ELF-1 (cell line): ENCODE data around the gene METAP1D.
A peak's percentile ranks its signal among the peaks of the same experiment; 100 is the strongest.
"Not testable (repeated sequence)": the region's sequence is repeated elsewhere in the genome, so short reads cannot be mapped to it uniquely, and the experiment has no call there.

Experiments used
- DNase-seq: peaks from one replicate; pipeline ENCODE4 v3.0.0-alpha.2; 2016; ENCODE audit warnings: low read depth, low spot score

The METAP1D gene

GRCh38 chr2:171999604-172000469 lies at the start of gene METAP1D:
TSS of gene METAP1D (plus strand) at chr2:171999953. CDS start at chr2:171999970, 17 bp downstream.
- peak; percentile 95 for DNase-seq

DNA sequence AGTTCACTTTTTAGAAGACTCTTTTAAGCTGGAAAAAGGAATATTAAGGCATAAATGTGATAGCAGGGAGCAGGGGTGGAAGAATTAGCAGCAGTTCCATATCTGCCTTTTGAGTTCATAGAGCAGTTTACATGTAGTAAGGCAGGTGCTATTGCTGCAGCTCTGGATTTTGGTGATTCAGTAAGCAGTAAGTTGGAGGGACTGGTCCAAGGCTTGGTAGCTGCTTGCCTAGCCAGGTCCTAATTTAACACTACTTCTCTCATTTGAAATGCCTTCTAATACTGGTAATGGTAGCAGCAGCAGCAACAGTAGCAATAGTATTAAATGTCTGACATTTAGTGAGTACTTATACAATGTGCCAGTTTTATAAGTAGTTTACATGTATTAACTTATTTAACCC lies 47.5 kb upstream of the METAP1D start:
- DNase-seq = no peak

GRCh38 chr2:171952748-171953147 lies 47.0 kb upstream of the METAP1D start:
- DNase-seq = no peak

DNA sequence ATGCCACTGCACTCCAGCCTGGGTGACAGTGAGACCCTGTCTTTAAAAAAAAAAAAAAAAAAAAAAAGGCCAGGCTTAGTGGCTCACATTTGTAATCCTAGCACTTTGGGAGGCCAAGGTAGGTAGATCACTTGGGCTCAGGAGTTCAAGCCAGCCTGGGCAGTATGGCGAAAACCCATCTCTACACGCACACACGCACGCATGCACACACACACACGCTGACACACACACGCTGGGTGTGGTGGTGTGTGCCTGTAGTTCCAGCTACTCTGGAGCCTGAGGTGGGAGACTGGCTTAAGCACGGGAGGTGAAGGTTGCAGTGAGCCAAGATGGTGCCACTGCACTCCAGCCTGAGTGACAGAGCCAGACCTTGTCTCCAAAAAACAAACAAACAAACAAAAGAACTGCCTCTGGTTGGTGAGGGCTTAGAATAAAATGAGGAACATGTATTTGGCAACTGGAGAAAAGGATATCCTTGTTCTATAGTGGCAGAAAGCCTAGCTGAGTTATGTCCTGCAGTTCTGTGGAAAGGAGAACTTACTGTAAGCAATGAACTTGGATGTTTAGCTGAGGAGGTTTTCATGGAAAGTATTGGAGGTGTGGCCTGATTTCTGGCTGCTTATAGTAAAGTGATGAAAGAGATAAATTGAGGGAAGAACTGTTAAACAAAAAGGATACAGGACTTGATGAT lies 43.5 kb upstream of the METAP1D start:
- DNase-seq = no peak

GRCh38 chr2:171957061-171957460 lies 42.7 kb upstream of the METAP1D start:
- DNase-seq = peak; percentile 8

DNA sequence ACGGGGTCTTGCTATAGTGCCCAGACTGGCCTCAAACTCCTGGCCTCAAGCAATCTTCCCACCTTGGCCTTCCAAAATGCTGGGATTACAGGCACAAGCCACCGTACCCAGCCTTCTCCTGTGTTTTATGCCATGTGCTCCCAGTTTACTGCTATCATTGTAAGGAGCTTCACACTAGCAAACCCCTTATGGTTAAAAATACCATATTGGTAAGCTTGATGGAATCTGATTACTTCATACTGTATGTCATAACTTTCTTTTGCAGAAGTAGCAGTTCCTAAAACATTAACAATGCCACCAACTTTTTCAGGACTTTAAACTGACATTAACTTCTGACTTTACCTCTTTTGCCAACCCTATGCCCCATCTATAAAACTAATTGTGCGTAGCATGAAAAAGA lies 41.3 kb upstream of the METAP1D start:
- DNase-seq = no peak

- DNase-seq = no peak
Measured at GRCh38 chr2:171959998-171960397, 39.8 kb upstream of the METAP1D start.

DNA sequence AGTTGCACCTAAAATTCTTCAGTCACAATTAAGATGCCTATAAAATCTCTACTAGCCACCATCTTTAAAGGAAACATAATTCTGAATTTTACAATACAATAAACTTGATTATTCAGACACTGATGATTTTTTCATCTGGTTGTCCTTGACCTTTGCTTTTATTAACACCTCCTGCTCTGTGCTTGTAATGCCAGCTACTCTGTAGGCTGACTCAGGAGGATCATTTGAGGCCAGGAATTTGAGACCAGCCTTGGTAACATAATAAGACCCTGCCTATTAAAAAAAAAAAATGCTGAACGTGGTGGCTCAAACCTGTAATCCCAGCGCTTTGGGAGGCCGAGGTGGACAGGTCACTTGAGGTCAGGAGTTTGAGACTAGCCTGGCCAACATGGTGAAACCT lies 39.2 kb upstream of the METAP1D start:
- DNase-seq = no peak

- DNase-seq = no peak
Measured at GRCh38 chr2:171963198-171963597, 36.6 kb upstream of the METAP1D start.

DNA sequence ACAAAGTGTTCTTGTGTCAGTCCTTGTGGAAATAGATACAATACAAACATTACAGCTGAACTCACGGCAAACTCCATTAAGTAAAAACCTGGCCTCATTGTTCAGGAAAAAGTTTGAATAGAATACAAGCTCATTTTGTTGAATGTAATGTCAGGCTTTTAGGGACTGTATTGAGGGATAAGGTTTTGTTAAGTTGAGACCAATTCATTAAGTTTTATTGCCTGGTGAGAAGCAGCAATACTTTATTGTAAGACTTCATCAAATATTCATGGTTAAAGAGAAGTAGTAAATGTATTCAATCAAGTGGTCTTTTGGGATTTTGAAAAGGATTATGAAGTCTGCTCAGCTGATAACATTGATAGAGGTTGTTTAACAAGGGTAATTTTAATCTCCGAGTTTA lies 35.4 kb upstream of the METAP1D start:
- DNase-seq = no peak

DNA sequence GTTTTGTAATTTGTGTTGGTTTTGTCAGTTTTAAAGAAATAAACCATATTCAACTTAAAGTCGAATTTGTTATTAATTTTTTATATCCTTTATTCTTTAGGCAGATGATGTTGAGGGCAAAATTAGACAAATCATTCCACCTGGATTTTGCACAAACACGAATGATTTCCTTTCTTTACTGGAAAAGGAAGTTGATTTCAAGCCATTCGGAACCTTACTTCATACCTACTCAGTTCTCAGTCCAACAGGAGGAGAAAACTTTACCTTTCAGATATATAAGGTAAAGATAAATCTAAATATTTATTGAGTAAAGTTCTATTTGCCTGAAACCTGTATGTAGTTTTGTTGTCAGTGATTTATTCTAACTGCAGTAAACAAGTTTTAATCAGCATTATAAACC lies 34.5 kb upstream of the METAP1D start:
- DNase-seq = no peak

GRCh38 chr2:171965661-171966060 lies 34.1 kb upstream of the METAP1D start:
- no peak for DNase-seq

DNA sequence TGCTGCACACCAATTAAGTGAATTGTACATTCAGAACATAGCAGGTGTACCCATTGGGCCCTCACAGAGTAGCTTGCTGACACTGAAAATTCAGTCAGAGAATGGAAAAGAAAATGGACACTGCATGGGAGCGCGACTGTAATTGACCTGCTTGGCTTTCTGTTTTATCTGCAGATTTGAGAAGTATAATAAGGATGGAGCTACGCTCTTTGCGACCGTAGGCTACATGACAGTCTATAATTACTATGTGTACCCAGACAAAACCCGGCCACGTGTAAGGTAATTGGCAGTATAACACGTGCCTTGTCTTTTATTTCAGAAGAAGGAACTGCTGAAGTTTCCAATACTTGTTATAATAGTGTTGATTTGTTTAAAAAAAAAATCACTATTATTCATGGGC lies 33.5 kb upstream of the METAP1D start:
- no peak for DNase-seq

GRCh38 chr2:171966688-171967087 lies 33.1 kb upstream of the METAP1D start:
- no peak for DNase-seq

- no peak for DNase-seq
Measured at GRCh38 chr2:171968509-171968908, 31.2 kb upstream of the METAP1D start.

GRCh38 chr2:171972329-171972982 lies 27.3 kb upstream of the METAP1D start:
- DNase-seq = no peak

DNA sequence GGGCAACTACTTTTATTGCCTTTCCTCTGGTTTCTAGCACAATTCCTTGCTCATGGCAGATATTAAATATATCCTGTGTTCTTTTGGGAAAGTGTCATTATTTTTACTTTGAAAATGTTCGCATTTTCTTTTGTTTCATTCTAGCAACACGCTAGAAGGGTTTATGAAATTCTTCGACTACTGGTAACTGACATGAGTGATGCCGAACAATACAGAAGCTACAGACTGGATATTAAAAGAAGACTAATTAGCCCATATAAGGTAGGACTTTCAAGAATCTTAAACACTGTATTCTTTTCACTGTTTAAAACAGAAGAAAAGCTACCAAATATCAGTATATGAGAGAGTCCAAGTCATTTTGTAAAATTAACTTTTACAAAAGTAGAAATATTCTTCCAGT lies 20.6 kb upstream of the METAP1D start:
- no peak for DNase-seq

DNA sequence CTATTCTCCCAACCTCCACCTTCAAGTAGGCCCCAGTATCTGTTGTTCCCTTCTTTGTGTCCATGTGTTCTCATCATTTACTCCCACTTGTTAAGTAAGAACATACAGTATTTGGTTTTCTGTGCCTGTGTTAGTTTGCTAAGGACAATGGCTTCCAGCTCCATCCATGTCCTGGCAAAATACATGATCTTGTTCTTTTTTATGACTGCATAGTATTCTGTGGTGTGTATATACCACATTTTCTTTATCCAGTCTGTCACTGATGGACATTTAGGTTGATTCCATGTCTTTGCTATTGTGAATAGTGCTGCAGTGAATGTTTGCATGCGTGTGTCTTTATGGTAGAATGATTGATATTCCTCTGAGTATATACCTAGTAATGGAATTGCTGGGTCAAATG lies 15.8 kb upstream of the METAP1D start:
- not testable (repeated sequence) for DNase-seq

- no peak for DNase-seq
Measured at GRCh38 chr2:171985076-171985475, 14.7 kb upstream of the METAP1D start.

- no peak for DNase-seq
Measured at GRCh38 chr2:171986778-171987177, 13.0 kb upstream of the METAP1D start.

- DNase-seq = no peak
Measured at GRCh38 chr2:171991027-171991426, 8.7 kb upstream of the METAP1D start.

DNA sequence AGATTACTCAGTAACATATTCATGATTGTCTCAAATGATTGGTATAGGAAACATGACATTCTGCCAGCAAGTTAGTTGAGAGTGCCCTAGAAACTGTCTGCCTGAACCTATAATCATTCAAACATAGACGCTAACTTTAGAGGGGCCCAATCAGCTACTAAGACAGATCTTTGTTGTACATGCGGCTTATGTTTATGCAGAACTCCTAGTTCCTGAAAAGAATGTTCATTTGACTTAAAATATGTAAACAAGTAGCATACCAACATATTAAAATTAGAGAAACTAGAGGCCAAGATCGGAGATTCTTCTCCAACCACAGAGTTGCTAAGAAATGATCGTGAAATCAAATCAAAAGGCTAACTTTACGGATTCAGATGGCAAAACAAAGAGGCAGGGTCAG lies 4.2 kb upstream of the METAP1D start:
- no peak for DNase-seq

- DNase-seq = no peak
Measured at GRCh38 chr2:171996021-171996420, 3.7 kb upstream of the METAP1D start.
